GM12878 (cell line): ENCODE data around the gene HYCC1. TPM values are rescaled to one million over a fixed set of nuclear protein-coding genes. Genes with fewer than 3 reads are reported as not detected.

Experiments used
- ATAC-seq: fragments of 200-7000 bp; cut with Tn5 transposase; 3 replicates; pipeline ENCODE4 v1.9.1; 2020; ENCODE audit warnings: mild to moderate bottlenecking, moderate library complexity
- BruUV-seq: library from RNA; stranded (reverse); fragments of 400-500 nt; replicated peaks from 2 replicates; lab custom pipeline; 2021; lab: Mats Ljungman, UMichigan
- CTCF ChIA-PET: fragments of 300-600 bp; sonication (Branson Sonifier 250); formaldehyde crosslinking; extraction: SDS; loops from one replicate; lab custom pipeline; 2021; ENCODE audit warnings: inconsistent platforms; lab: Yijun Ruan, JAX
- POLR2A ChIA-PET: fragments of 350-600 bp; formaldehyde crosslinking; extraction: SDS; loops from one replicate; lab custom pipeline; 2021; ENCODE audit warnings: inconsistent platforms; lab: Charles Lee
- RAD21 ChIA-PET: fragments of 300-600 bp; sonication (Branson Sonifier 250); formaldehyde crosslinking; loops from one replicate; lab custom pipeline; 2023; ENCODE audit warnings: antibody characterized with exemption; ENCODE audit not compliant: unreplicated experiment; lab: Charles Lee
- SMC1A ChIA-PET: fragments of 300-600 bp; sonication (Branson Sonifier 250); formaldehyde crosslinking; loops from one replicate; lab custom pipeline; 2023; ENCODE audit not compliant: unreplicated experiment, uncharacterized antibody; lab: Charles Lee
- DNase-seq: peaks from one replicate; pipeline ENCODE4 v3.0.0-alpha.2; 2011; ENCODE audit warnings: low read depth, low spot score
- FAIRE-seq: peaks from 3 replicates; lab custom pipeline; 2011; peaks lifted over from hg19 to GRCh38; lab: Jason Lieb, UNC
- H2AFZ ChIP-seq: 2 replicates; pipeline ENCODE4 v1.6.0; 2011; ENCODE audit warnings: low read depth, low read length, control low read depth; ENCODE audit not compliant: control insufficient read depth
- H3K27ac ChIP-seq: 2 replicates; pipeline ENCODE4 v1.5.1; 2011; ENCODE audit warnings: control low read depth; ENCODE audit not compliant: control insufficient read depth, insufficient read depth
- H3K27me3 ChIP-seq, 2 experiments: replicated peaks in 1 of 2; 2 replicates each; pipeline versions ENCODE4 v1.6.0 to v1.6.1; 2011; ENCODE audit warnings: low read length in 1 of 2; ENCODE audit not compliant: control insufficient read depth in 2 of 2, insufficient read depth in 2 of 2
- H3K36me3 ChIP-seq, 2 experiments: 2 replicates each; pipeline ENCODE4 v1.5.1; 2011; ENCODE audit warnings: low read length in 1 of 2; ENCODE audit not compliant: control insufficient read depth in 2 of 2, insufficient read depth in 2 of 2
- H3K4me1 ChIP-seq: 2 replicates; pipeline ENCODE4 v1.6.1; 2011; ENCODE audit warnings: mild to moderate bottlenecking, low read length, moderate library complexity, mixed read lengths; ENCODE audit not compliant: control insufficient read depth, insufficient read depth
- H3K4me2 ChIP-seq: 2 replicates; pipeline ENCODE4 v1.6.0; 2011; ENCODE audit warnings: control low read depth; ENCODE audit not compliant: control insufficient read depth, insufficient read depth
- H3K4me3 ChIP-seq: fragments of 200-600 bp; sonication (generic); 2 replicates; pipeline ENCODE4 v1.5.1; 2016
- H3K79me2 ChIP-seq: 2 replicates; pipeline ENCODE4 v1.6.0; 2011; ENCODE audit warnings: low read length; ENCODE audit not compliant: control insufficient read depth, insufficient read depth
- H3K9ac ChIP-seq: 2 replicates; pipeline ENCODE4 v1.8.0; 2011; ENCODE audit warnings: low read length, control low read depth, mixed read lengths; ENCODE audit not compliant: control insufficient read depth, insufficient read depth
- H3K9me3 ChIP-seq: replicated peaks from 3 replicates; pipeline ENCODE4 v1.5.1; 2011; ENCODE audit warnings: mild to moderate bottlenecking, low read length; ENCODE audit not compliant: control insufficient read depth, insufficient read depth
- H4K20me1 ChIP-seq: 2 replicates; pipeline ENCODE4 v1.6.0; 2011; ENCODE audit not compliant: control insufficient read depth, insufficient read depth
- EED ChIP-seq: sonication (generic); IDR thresholded peaks from 2 replicates; pipeline ENCODE4 v1.6.1; 2016; ENCODE audit warnings: antibody characterized with exemption, low read depth
- FOS ChIP-seq: IDR thresholded peaks from 3 replicates; pipeline ENCODE4 v1.6.1; 2011; ENCODE audit warnings: borderline replicate concordance; ENCODE audit not compliant: insufficient read length; ENCODE audit errors: extremely low read depth
- HCFC1 ChIP-seq: fragments of 150-350 bp; IDR thresholded peaks from 2 replicates; pipeline ENCODE4 v1.6.1; 2014; ENCODE audit warnings: low read length
- IKZF2 ChIP-seq, 2 experiments: fragments of 450-650 bp; IDR thresholded peaks; 2 replicates each; pipeline ENCODE4 v1.6.1; 2017; ENCODE audit warnings: mild to moderate bottlenecking in 2 of 2, moderate library complexity in 2 of 2
- MEF2A ChIP-seq: IDR thresholded peaks from 2 replicates; pipeline ENCODE4 v1.6.1; 2011; ENCODE audit warnings: low read depth, mild to moderate bottlenecking, low read length, moderate library complexity; ENCODE audit not compliant: insufficient read depth
- MTA2 ChIP-seq: fragments of 450-650 bp; IDR thresholded peaks from 2 replicates; pipeline ENCODE4 v1.6.1; 2016; ENCODE audit warnings: low read depth, mild to moderate bottlenecking, moderate library complexity
- RUNX3 ChIP-seq: IDR thresholded peaks from 2 replicates; pipeline ENCODE4 v1.6.1; 2012; ENCODE audit warnings: low read length, inconsistent platforms
- ZNF24 ChIP-seq: fragments of 450-650 bp; IDR thresholded peaks from 2 replicates; pipeline ENCODE4 v1.6.1; 2017; ENCODE audit warnings: antibody characterized with exemption, mild to moderate bottlenecking
- ZNF384 ChIP-seq: IDR thresholded peaks from 2 replicates; pipeline ENCODE4 v1.6.1; 2012; ENCODE audit warnings: low read depth, mild to moderate bottlenecking, low read length, improper control_type of control experiment, borderline replicate concordance
- ZZZ3 ChIP-seq: IDR thresholded peaks from 2 replicates; pipeline ENCODE4 v1.6.1; 2011; ENCODE audit warnings: low read depth; ENCODE audit not compliant: control insufficient read depth, insufficient read length
- WGBS: methylation state at CpG from one replicate; pipeline ENCODE4 v1.1.6; 2016; ENCODE audit warnings: low lambda C conversion rate; ENCODE audit not compliant: insufficient replicate concordance, insufficient coverage; ENCODE audit errors: missing lambda C conversion rate; 5-methylcytosine and 5-hydroxymethylcytosine counted together
- in situ Hi-C: fragments of 300-500 bp; cut with MboI; formaldehyde crosslinking; loops from 9 replicates; pipeline ENCODE4 v1.14.3; 2018; ENCODE audit warnings: mixed read lengths
- intact Hi-C: fragments of 100-400 bp; cut with micrococcal nuclease; formaldehyde crosslinking; loops from one replicate; pipeline ENCODE4 v1.14.2; 2022; ENCODE audit not compliant: unreplicated experiment
- polyA plus RNA-seq, 11 experiments: library from polyadenylated mRNA; depleted of rRNA in 4 of 11; unstranded in 6 of 11; stranded (reverse) in 5 of 11; fragments of >200 nt; fragmentation: Nextera tagmentation in 4 of 11; fragmentation: Illumina TruSeq in 1 of 11; extraction: Ambion mirVana in 4 of 11; extraction: Trizol in 1 of 11; gene quantifications; 1 replicate in 1 of 11; 2 replicates in 10 of 11; pipeline versions ENCODE4 v1.2.1 to v1.2.3, GENCODE V29; 2011 to 2016; ENCODE audit warnings: inconsistent platforms in 2 of 11, missing spikeins in 2 of 11, low read depth in 1 of 11
- total RNA-seq, 4 experiments: library from RNA; depleted of rRNA in 3 of 4; stranded (reverse); fragments of >200 nt in 3 of 4; fragmentation: Illumina TruSeq in 1 of 4; extraction: Trizol in 1 of 4; gene quantifications; 2 replicates each; pipeline versions ENCODE4 v1.2.1 to v1.2.3, GENCODE V29; 2013 to 2021
- TF ChIP-seq, protein P1 (sequence below): fragments of 450-650 bp; IDR thresholded peaks from 2 replicates; pipeline ENCODE4 v1.6.1; 2017; ENCODE audit warnings: low read depth, mild to moderate bottlenecking, moderate library complexity

HYCC1 gene
- total and polyA plus RNA-seq, 10 of the 15 experiments (the other 5 are each of a cell fraction or from before 2014, with no cell fraction given), result 8.5 to 62.9 (median 33.1) TPM

DNA sequence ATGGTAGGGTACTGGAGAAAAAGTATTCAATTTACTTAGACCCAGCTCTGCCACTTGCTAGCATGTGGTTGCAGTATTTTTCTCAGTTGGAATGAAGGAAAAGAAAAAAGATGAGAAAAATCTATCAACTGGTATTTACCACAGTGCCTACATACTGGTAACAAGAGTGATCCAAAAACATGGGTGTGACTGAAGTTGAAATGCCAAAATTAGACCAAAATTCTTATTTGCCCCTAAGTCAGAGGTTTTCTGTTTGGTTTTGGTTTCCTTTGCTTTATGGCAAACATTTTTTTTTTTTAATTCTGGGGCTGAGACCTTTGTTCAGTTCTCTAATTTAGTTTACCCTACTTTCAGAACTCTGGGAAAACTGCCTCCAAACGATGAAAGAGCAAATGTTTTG is 12.3 kb downstream of the HYCC1 start:
- 5% methylated on average over 1 of the region's 1 CpG for WGBS
- H3K36me3 ChIP-seq, result no peaks in the 10 kb centered on the region
- intact Hi-C loops (no loop called here), in situ Hi-C loops (no loop called here)
- ATAC-seq, result peak; percentile 42
- ChIA-PET SMC1A (interaction anchor here (1.1 to 2.2 kb wide), 8 partner anchors 9 to 132 kb away, joined by 5 to 23 read pairs (median 6); no protein-coding TSS in a partner anchor), RAD21 (interaction anchor here (0.7 to 3.4 kb wide), 4 partner anchors 9 to 490 kb away, joined by 3 to 17 read pairs (median 6); no protein-coding TSS in a partner anchor), POLR2A (interaction anchor here (1.5 to 3.7 kb wide), 3 partner anchors 8 to 11 kb away, joined by 11 to 19 read pairs (median 15); partner anchors contain the start of gene HYCC1)
- H2AFZ ChIP-seq, result peak overlapping the region; percentile 44
- no peaks in the 10 kb centered on the region for H3K27me3 ChIP-seq
- peak; percentile 57 for DNase-seq
- peak overlapping the region; percentile 40; the same call in 1 of the 2 replicates for H3K4me3 ChIP-seq
- H3K79me2 ChIP-seq, result peaks cover 87% of the 10 kb centered on the region
- peak overlapping the region; percentile 39; the same call in 1 of the 2 replicates for H3K9ac ChIP-seq
- H3K9me3 ChIP-seq, result no peaks in the 10 kb centered on the region; the same call in 1 of the 3 replicates
- H3K4me1 ChIP-seq, result peaks cover 39% of the 10 kb centered on the region
- H3K27ac ChIP-seq, result peak overlapping the region; percentile 83
- FAIRE-seq, result no peak
- H3K4me2 ChIP-seq, result peak overlapping the region; percentile 92
- BruUV-seq, result no TSS peak
- TF ChIP-seq RUNX3, result peak; percentile 44; the same call in 1 of the 2 replicates
- no peak for TF ChIP-seq MTA2
- peak in 1 of 2 experiments; percentile 37; a peak in 1 of 4 replicates for TF ChIP-seq IKZF2 (IDR thresholded peaks at IDR 0.05)
- no peak for TF ChIP-seq EED
- no peak for TF ChIP-seq ZZZ3
- 0 out of 2 replicates have a peak, but pooled peaks have one; percentile 35 for TF ChIP-seq MEF2A
- peak; percentile 59 for TF ChIP-seq ZNF384
- TF ChIP-seq ZNF24, result 0 out of 2 replicates have a peak, but pooled peaks have one; percentile 32
- no peak for TF ChIP-seq FOS
- TF ChIP-seq HCFC1, result no peak
- TF ChIP-seq, protein P1, sequence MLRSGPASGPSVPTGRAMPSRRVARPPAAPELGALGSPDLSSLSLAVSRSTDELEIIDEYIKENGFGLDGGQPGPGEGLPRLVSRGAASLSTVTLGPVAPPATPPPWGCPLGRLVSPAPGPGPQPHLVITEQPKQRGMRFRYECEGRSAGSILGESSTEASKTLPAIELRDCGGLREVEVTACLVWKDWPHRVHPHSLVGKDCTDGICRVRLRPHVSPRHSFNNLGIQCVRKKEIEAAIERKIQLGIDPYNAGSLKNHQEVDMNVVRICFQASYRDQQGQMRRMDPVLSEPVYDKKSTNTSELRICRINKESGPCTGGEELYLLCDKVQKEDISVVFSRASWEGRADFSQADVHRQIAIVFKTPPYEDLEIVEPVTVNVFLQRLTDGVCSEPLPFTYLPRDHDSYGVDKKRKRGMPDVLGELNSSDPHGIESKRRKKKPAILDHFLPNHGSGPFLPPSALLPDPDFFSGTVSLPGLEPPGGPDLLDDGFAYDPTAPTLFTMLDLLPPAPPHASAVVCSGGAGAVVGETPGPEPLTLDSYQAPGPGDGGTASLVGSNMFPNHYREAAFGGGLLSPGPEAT, result 0 out of 2 replicates have a peak, but pooled peaks have one; percentile 14
- TF ChIP-seq, all 136 proteins: peak for 6
- CTCF ChIA-PET, result interaction anchor here (0.7 to 1.2 kb wide), 2 partner anchors 9 to 54 kb away, joined by 3 read pairs; no protein-coding TSS in a partner anchor
- no peaks in the 10 kb centered on the region for H4K20me1 ChIP-seq
